SU-DHL-6 (cell line): ENCODE results near the gene NOM1.

Source experiments
- H2AFZ ChIP-seq: fragments of 200-600 bp; sonication (generic); 2 replicates; pipeline ENCODE4 v1.6.1; 2014; ENCODE audit warnings: low read depth, mild to moderate bottlenecking, moderate library complexity, mixed read lengths, antibody characterized with exemption, low read length; ENCODE audit not compliant: severe bottlenecking
- H3F3A ChIP-seq: fragments of 200-600 bp; shearing (Covaris generic); 2 replicates; pipeline ENCODE4 v1.6.0; 2016; ENCODE audit warnings: antibody characterized with exemption, mild to moderate bottlenecking; ENCODE audit not compliant: insufficient read depth
- H3K27ac ChIP-seq: fragments of 200-600 bp; sonication (generic); 2 replicates; pipeline ENCODE4 v1.5.1; 2016; ENCODE audit warnings: low read depth, mild to moderate bottlenecking, low read length, moderate library complexity, mixed read lengths
- H3K27me3 ChIP-seq: fragments of 200-600 bp; sonication (generic), shearing (Covaris generic); 2 replicates; pipeline ENCODE4 v1.6.0; 2014; ENCODE audit warnings: mild to moderate bottlenecking, low read length
- H3K36me3 ChIP-seq: fragments of 200-600 bp; sonication (generic); 2 replicates; pipeline ENCODE4 v1.6.1; 2014; ENCODE audit warnings: mild to moderate bottlenecking, low read length, mixed read lengths
- H3K4me2 ChIP-seq: fragments of 300-600, 200-600 bp; shearing (Covaris generic), sonication (generic); 2 replicates; pipeline ENCODE4 v1.6.0; 2014; ENCODE audit warnings: low read length, low read depth, mild to moderate bottlenecking; ENCODE audit not compliant: poor library complexity, severe bottlenecking
- H3K4me3 ChIP-seq: fragments of 200-600 bp; sonication (generic); 2 replicates; pipeline ENCODE4 v1.5.1; 2014; ENCODE audit warnings: antibody characterized with exemption, low read length, mild to moderate bottlenecking, mixed read lengths; ENCODE audit not compliant: insufficient read depth, poor library complexity, severe bottlenecking
- H3K79me2 ChIP-seq: fragments of 200-600 bp; sonication (generic); 2 replicates; pipeline ENCODE4 v1.6.1; 2014; ENCODE audit warnings: mild to moderate bottlenecking, low read length, moderate library complexity; ENCODE audit not compliant: insufficient read depth
- H3K9ac ChIP-seq: fragments of 200-600 bp; sonication (generic); 2 replicates; pipeline ENCODE4 v1.7.0; 2014; ENCODE audit warnings: mild to moderate bottlenecking, low read length
- H3K9me2 ChIP-seq: fragments of 200-600 bp; sonication (generic); replicated peaks from 2 replicates; pipeline ENCODE4 v1.6.1; 2014; ENCODE audit warnings: low read length; ENCODE audit not compliant: insufficient read depth
- H3K9me3 ChIP-seq: fragments of 200-600 bp; sonication (generic); 2 replicates; pipeline ENCODE4 v1.6.1; 2014; ENCODE audit warnings: low read length, mixed read lengths; ENCODE audit not compliant: insufficient read depth
- H4K20me1 ChIP-seq: fragments of 200-600 bp; sonication (generic); 2 replicates; pipeline ENCODE4 v1.6.1; 2014; ENCODE audit warnings: low read depth, mild to moderate bottlenecking, antibody characterized with exemption, low read length, moderate library complexity, mixed read lengths
- CTCF ChIP-seq: fragments of 200-600 bp; sonication (generic); IDR thresholded peaks from one replicate; pipeline ENCODE4 v1.5.1; 2017; ENCODE audit warnings: antibody characterized with exemption, mild to moderate bottlenecking, low read length, moderate library complexity; ENCODE audit not compliant: insufficient read depth, poor library complexity, severe bottlenecking
- EZH2phosphoT487 ChIP-seq: fragments of 200-600 bp; sonication (generic), shearing (Covaris generic); conservative IDR thresholded peaks from 2 replicates; pipeline ENCODE4 v1.6.1; 2018; ENCODE audit warnings: mild to moderate bottlenecking, antibody characterized with exemption, low read length, moderate library complexity, mixed read lengths

The NOM1 gene

DNA sequence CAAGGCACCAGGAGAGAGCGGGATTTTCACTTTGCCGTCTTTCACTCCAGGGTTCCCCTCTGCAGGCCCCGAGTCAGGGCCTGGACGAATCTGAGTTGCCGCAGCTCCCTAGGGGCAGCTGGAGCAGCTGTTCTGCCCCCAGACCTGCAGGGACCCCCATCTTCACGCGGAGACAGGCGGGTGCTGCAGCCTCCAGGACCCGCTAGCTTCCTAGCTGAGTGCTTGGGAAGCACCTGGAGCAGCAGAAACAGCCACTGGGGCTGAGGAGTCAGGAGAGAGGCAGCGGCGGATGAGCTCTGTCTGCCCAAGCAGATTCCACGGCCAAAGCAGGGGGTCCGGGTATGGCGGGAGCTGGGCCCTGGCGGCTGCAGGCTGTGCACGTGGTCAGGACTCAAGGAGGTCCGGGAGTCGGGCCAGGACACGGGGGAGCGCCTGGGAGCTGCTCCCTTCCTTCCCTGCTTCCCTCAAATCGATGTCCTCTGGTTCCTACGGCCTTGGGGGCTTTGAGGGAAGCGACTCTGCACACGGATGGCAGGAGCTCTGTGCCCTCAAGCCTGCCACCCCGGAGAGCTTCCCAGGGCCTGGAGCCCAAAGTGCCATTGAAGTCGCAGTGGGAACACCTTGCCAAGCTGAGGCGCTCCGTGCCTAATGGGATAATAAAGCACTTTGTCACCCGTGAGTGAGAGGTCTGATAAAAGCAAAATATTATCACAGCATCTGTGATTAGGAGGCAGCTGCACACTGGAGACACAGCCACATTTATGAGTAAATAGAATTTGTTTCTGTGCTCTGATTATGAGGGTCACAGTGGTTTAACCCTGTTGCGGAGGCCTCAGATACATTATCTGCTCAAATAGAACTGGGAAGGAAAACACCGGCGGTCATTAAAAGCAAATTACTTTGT, 43.8 kb downstream of the NOM1 start:
- Histone ChIP-seq H3K36me3 (no peaks in the 10 kb centered on the region), H3K4me3 (no peak overlapping the region), H3K27me3 (no peaks in the 10 kb centered on the region), H4K20me1 (no peaks in the 10 kb centered on the region), H3K27ac (no peak overlapping the region), H3K79me2 (no peaks in the 10 kb centered on the region), H3K9me3 (no peaks in the 10 kb centered on the region), H3K9me2 (no peaks in the 10 kb centered on the region), H3K9ac (no peak overlapping the region), H2AFZ (no peak overlapping the region), H3K4me2 (no peak overlapping the region), H3F3A (no peaks in the 10 kb centered on the region)
- TF ChIP-seq CTCF (no peak), EZH2phosphoT487 (no peak)

- H3K27me3 ChIP-seq: no peaks in the 10 kb centered on the region
- no peaks in the 10 kb centered on the region for H4K20me1 ChIP-seq
- no peak overlapping the region for H3K27ac ChIP-seq
- H3K4me3 ChIP-seq: no peak overlapping the region
- H3K9me3 ChIP-seq: no peaks in the 10 kb centered on the region
- H3F3A ChIP-seq: no peaks in the 10 kb centered on the region
- H2AFZ ChIP-seq: no peak overlapping the region
- H3K9me2 ChIP-seq: no peaks in the 10 kb centered on the region
- H3K4me2 ChIP-seq: no peak overlapping the region
- TF ChIP-seq EZH2phosphoT487 (no peak), CTCF (no peak)
- no peak overlapping the region for H3K9ac ChIP-seq
- no peaks in the 10 kb centered on the region for H3K79me2 ChIP-seq
- no peaks in the 10 kb centered on the region for H3K36me3 ChIP-seq
Observed at GRCh38 chr7:156993925-156994235, 44.4 kb downstream of the NOM1 start.

GRCh38 chr7:156994417-156994816, 44.9 kb downstream of the NOM1 start:
- H3F3A ChIP-seq: no peaks in the 10 kb centered on the region
- no peaks in the 10 kb centered on the region for H3K27me3 ChIP-seq
- no peak for TF ChIP-seq EZH2phosphoT487
- TF ChIP-seq CTCF: no peak

More at GRCh38 chr7:156994417-156994816, 44.9 kb downstream of the NOM1 start:
- Histone ChIP-seq H4K20me1 (no peaks in the 10 kb centered on the region), H3K79me2 (no peaks in the 10 kb centered on the region), H3K9ac (no peak overlapping the region), H3K9me2 (no peaks in the 10 kb centered on the region), H3K4me3 (no peak overlapping the region), H3K9me3 (no peaks in the 10 kb centered on the region), H3K27ac (no peak overlapping the region), H3K4me2 (no peak overlapping the region), H3K36me3 (no peaks in the 10 kb centered on the region), H2AFZ (no peak overlapping the region)
